ENCODE measurements around the gene RPS6KA3. TPM values are rescaled to one million over a fixed set of nuclear protein-coding genes. Genes with fewer than 3 reads are reported as not detected.

The RPS6KA3 gene
- total and polyA plus RNA-seq, 11 donors, result 6.6 to 52.3 (median 35.7) TPM

GRCh38 chrX:20112022-20112774 is 154.5 kb downstream of the RPS6KA3 start:
- peaks cover 0 to 25% (median 0%) of the 10 kb centered on the region in 9 donors for H3K27me3 ChIP-seq

GRCh38 chrX:20111271-20111670 is 155.4 kb downstream of the RPS6KA3 start:
- no peak for DNase-seq
- peaks cover 0 to 16% (median 0%) of the 10 kb centered on the region in 9 donors for H3K27me3 ChIP-seq
- TF ChIP-seq CTCF (IDR thresholded peaks at IDR 0.05) (no peak), POLR2A (IDR thresholded peaks at IDR 0.05) (no peak)
- H3K4me1 ChIP-seq, result peaks cover 0 to 5% (median 0%) of the 10 kb centered on the region in 12 donors
- no peak overlapping the region for H3K4me3 ChIP-seq
- no peaks in the 10 kb centered on the region for H3K9me3 ChIP-seq
- H3K27ac ChIP-seq, result no peak overlapping the region
- intact Hi-C loops (cut with DNase I), result no loop called here
- whole genome bisulfite sequencing, 4 donors, result 92 to 98% (median 96%) methylated on average over 10 of the region's 10 CpGs
- no peak for ATAC-seq
- H3K36me3 ChIP-seq, result no peaks in the 10 kb centered on the region

More at GRCh38 chrX:20112022-20112774, 154.5 kb downstream of the RPS6KA3 start:
- H3K36me3 ChIP-seq, result no peaks in the 10 kb centered on the region
- no peak for ATAC-seq
- intact Hi-C loops (cut with DNase I), result no loop called here
- DNase-seq, result no peak
- no peak for TF ChIP-seq CTCF (IDR thresholded peaks at IDR 0.05)
- TF ChIP-seq POLR2A (IDR thresholded peaks at IDR 0.05), result no peak
- H3K4me3 ChIP-seq, result no peak overlapping the region
- no peaks in the 10 kb centered on the region for H3K9me3 ChIP-seq
- 87 to 93% (median 91%) methylated on average over 14 of the region's 14 CpGs for WGBS, 4 donors
- H3K27ac ChIP-seq, result no peak overlapping the region
- peaks cover 0 to 14% (median 0%) of the 10 kb centered on the region in 12 donors for H3K4me1 ChIP-seq

- no peak overlapping the region for H3K27ac ChIP-seq
- no peaks in the 10 kb centered on the region for H3K36me3 ChIP-seq
- 83 to 91% (median 88%) methylated on average over 2 of the region's 2 CpGs for WGBS, 4 donors
- intact Hi-C loops (cut with DNase I), result no loop called here
- TF ChIP-seq CTCF (IDR thresholded peaks at IDR 0.05) (no peak), POLR2A (IDR thresholded peaks at IDR 0.05) (no peak)
- ATAC-seq (no peak), DNase-seq (no peak)
- no peaks in the 10 kb centered on the region for H3K4me1 ChIP-seq
- peaks cover 0 to 8% (median 0%) of the 10 kb centered on the region in 9 donors for H3K27me3 ChIP-seq
- H3K9me3 ChIP-seq, result peaks cover 0 to 8% (median 0%) of the 10 kb centered on the region in 12 donors
- H3K4me3 ChIP-seq, result no peak overlapping the region
Observed at GRCh38 chrX:20101934-20102581, 164.7 kb downstream of the RPS6KA3 start.

Other genes starting within 250 kb of the RPS6KA3 start
- under 1 TPM; 0.13 to 0.76 (median 0.53) TPM for gene MAP7D2, start 150.0 kb downstream of the RPS6KA3 start, total RNA-seq
- gene MAP7D2, start 150.0 kb downstream of the RPS6KA3 start, polyA plus RNA-seq, result under 1 TPM; 0.11 to 0.23 TPM
- 100 to 1,000 TPM in 1 of 9 donors, 10 to 100 TPM in 8; 39.6 to 162 (median 58.7) TPM for gene EIF1AX, start 125.1 kb downstream of the RPS6KA3 start, total RNA-seq
- gene EIF1AX, start 125.1 kb downstream of the RPS6KA3 start, polyA plus RNA-seq, result 100 to 1,000 TPM in 1 of 2 donors, 10 to 100 TPM in 1; 21.1 to 117 TPM